Panc1 (cell line): Measurements from ENCODE around the gene SRCIN1. TPM values are rescaled to one million over a fixed set of nuclear protein-coding genes. Genes with fewer than 3 reads are reported as not detected.
A peak's percentile ranks its signal among the peaks of the same experiment; 100 is the strongest.

ENCODE experiments used
- ATAC-seq: fragments of 200-7000 bp; cut with Tn5 transposase; 2 replicates; pipeline ENCODE4 v1.9.1; 2020; ENCODE audit warnings: mild to moderate bottlenecking, moderate library complexity
- BruUV-seq: library from RNA; stranded (reverse); fragments of 400-500 nt; replicated peaks from 2 replicates; lab custom pipeline; 2021; lab: Mats Ljungman, UMichigan
- CTCF ChIA-PET: fragments of 300-600 bp; sonication (Branson Sonifier 250); formaldehyde crosslinking; loops from one replicate; lab custom pipeline; 2022; ENCODE audit warnings: antibody characterized with exemption; lab: Charles Lee
- POLR2A ChIA-PET: fragments of 300-600 bp; sonication (Branson Sonifier 250); formaldehyde crosslinking; loops from one replicate; lab custom pipeline; 2022; ENCODE audit warnings: antibody characterized with exemption; lab: Charles Lee
- DNase-seq: peaks from one replicate; pipeline ENCODE4 v3.0.0-alpha.2; 2010; ENCODE audit warnings: low read depth, low spot score
- H3K27ac ChIP-seq: 2 replicates; pipeline ENCODE4 v1.5.1; 2011; ENCODE audit warnings: mild to moderate bottlenecking, low read length, inconsistent platforms
- H3K27me3 ChIP-seq: fragments of 200-500 bp; sonication (Bioruptor generic); 2 replicates; pipeline ENCODE4 v1.6.0; 2014; ENCODE audit warnings: low read length, inconsistent platforms; ENCODE audit not compliant: control insufficient read depth, insufficient read depth
- H3K36me3 ChIP-seq: fragments of 200-500 bp; sonication (Bioruptor generic); 2 replicates; pipeline ENCODE4 v1.5.1; 2014; ENCODE audit warnings: inconsistent platforms, mild to moderate bottlenecking, low read length, moderate library complexity; ENCODE audit not compliant: control insufficient read depth, insufficient read depth
- H3K4me1 ChIP-seq: 2 replicates; pipeline ENCODE4 v1.5.1; 2011; ENCODE audit warnings: inconsistent platforms, mild to moderate bottlenecking, low read length, moderate library complexity; ENCODE audit not compliant: control insufficient read depth, insufficient read depth
- H3K4me3 ChIP-seq, 2 experiments: 2 replicates each; pipeline ENCODE4 v1.5.1; 2011 to 2012; ENCODE audit warnings: low read depth in 2 of 2, low read length in 2 of 2, mild to moderate bottlenecking in 2 of 2, inconsistent platforms in 1 of 2, moderate library complexity in 1 of 2
- H3K9me3 ChIP-seq: fragments of 200-500 bp; sonication (Bioruptor generic); 2 replicates; pipeline ENCODE4 v1.5.1; 2014; ENCODE audit warnings: low read depth, mild to moderate bottlenecking, inconsistent platforms, low read length, moderate library complexity; ENCODE audit not compliant: control insufficient read depth, insufficient read depth
- POLR2AphosphoS5 ChIP-seq: IDR thresholded peaks from 2 replicates; pipeline ENCODE4 v1.6.1; 2012; ENCODE audit warnings: mild to moderate bottlenecking, low read depth, low read length, moderate library complexity
- SIN3A ChIP-seq: IDR thresholded peaks from 2 replicates; pipeline ENCODE4 v1.6.1; 2012; ENCODE audit warnings: low read depth, mild to moderate bottlenecking, low read length, moderate library complexity, borderline replicate concordance; ENCODE audit not compliant: insufficient read depth
- TCF7L2 ChIP-seq: IDR thresholded peaks from 2 replicates; pipeline ENCODE4 v1.6.1; 2011; ENCODE audit warnings: mild to moderate bottlenecking, low read depth, low read length, inconsistent platforms
- in situ Hi-C: cut with HindIII; loops from 2 replicates; pipeline ENCODE4 v1.10.0; 2016; ENCODE audit warnings: low sequenced_read_pairs, low pct_unique_long_range_greater_than_20kb
- intact Hi-C: fragments of 100-400 bp; cut with micrococcal nuclease; formaldehyde crosslinking; loops from one replicate; pipeline ENCODE4 v1.10.0; 2022; ENCODE audit not compliant: unreplicated experiment
- total RNA-seq: library from RNA; stranded (reverse); gene quantifications from one replicate; pipeline ENCODE4 v1.2.1, GENCODE V29; 2021; ENCODE audit not compliant: unreplicated experiment
- TF ChIP-seq, protein P1 (sequence below): fragments of 450-650 bp; IDR thresholded peaks from 2 replicates; pipeline ENCODE4 v1.5.1; 2017; ENCODE audit warnings: mild to moderate bottlenecking
- TF ChIP-seq, protein P2 (sequence below), 2 experiments: IDR thresholded peaks; 2 replicates each; pipeline ENCODE4 v1.6.1; 2011 to 2012; ENCODE audit warnings: low read depth in 2 of 2, control low read depth in 1 of 2, low read length in 1 of 2, mild to moderate bottlenecking in 1 of 2, moderate library complexity in 1 of 2; ENCODE audit not compliant: insufficient read depth in 1 of 2

SRCIN1 gene
- total RNA-seq, 1 experiment from 2014 or later: 12.8 TPM

DNA sequence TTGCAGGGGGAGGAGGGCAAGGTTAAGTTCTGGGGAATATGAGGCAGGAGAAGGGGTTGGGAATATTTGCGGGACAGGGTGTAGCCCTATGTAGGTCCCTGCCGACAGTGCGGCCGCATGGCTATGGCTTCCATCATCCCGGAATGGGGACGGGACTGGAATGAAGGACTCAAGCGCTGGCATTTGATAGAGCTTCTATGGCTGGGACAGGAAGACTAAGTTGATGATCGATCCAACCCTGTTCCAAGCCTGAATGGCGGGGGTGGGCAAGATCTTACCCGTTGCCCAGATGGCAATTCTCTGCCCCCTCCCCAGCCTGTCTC is 47.1 kb downstream of the SRCIN1 start:
- DNase-seq (no peak), ATAC-seq (peak; percentile 44)
- Histone ChIP-seq H3K36me3 (no peaks in the 10 kb centered on the region), H3K4me1 (peaks cover 4% of the 10 kb centered on the region; the same call in 1 of the 2 replicates), H3K27me3 (no peaks in the 10 kb centered on the region), H3K4me3 (peak overlapping the region; percentile 48 to 71), H3K27ac (peak overlapping the region; percentile 77), H3K9me3 (no peaks in the 10 kb centered on the region)
- ChIA-PET POLR2A (interaction anchor here (0.5 to 0.6 kb wide), 2 partner anchors 29 to 105 kb away, joined by 3 to 6 read pairs; no protein-coding TSS in a partner anchor), CTCF (interaction anchor here (0.6 to 3.3 kb wide), 14 partner anchors 9 to 213 kb away, joined by 3 to 38 read pairs (median 4); no protein-coding TSS in a partner anchor)
- in situ Hi-C loops: no loop called here
- intact Hi-C loops: loop anchor here (1.0 kb wide), 1 partner anchor 109 kb away; no protein-coding TSS in a partner anchor
- TF ChIP-seq POLR2AphosphoS5 (no peak), SIN3A (no peak), TCF7L2 (no peak)
- TF ChIP-seq, protein P1, sequence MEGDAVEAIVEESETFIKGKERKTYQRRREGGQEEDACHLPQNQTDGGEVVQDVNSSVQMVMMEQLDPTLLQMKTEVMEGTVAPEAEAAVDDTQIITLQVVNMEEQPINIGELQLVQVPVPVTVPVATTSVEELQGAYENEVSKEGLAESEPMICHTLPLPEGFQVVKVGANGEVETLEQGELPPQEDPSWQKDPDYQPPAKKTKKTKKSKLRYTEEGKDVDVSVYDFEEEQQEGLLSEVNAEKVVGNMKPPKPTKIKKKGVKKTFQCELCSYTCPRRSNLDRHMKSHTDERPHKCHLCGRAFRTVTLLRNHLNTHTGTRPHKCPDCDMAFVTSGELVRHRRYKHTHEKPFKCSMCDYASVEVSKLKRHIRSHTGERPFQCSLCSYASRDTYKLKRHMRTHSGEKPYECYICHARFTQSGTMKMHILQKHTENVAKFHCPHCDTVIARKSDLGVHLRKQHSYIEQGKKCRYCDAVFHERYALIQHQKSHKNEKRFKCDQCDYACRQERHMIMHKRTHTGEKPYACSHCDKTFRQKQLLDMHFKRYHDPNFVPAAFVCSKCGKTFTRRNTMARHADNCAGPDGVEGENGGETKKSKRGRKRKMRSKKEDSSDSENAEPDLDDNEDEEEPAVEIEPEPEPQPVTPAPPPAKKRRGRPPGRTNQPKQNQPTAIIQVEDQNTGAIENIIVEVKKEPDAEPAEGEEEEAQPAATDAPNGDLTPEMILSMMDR: no peak
- no TSS peak for BruUV-seq

DNA sequence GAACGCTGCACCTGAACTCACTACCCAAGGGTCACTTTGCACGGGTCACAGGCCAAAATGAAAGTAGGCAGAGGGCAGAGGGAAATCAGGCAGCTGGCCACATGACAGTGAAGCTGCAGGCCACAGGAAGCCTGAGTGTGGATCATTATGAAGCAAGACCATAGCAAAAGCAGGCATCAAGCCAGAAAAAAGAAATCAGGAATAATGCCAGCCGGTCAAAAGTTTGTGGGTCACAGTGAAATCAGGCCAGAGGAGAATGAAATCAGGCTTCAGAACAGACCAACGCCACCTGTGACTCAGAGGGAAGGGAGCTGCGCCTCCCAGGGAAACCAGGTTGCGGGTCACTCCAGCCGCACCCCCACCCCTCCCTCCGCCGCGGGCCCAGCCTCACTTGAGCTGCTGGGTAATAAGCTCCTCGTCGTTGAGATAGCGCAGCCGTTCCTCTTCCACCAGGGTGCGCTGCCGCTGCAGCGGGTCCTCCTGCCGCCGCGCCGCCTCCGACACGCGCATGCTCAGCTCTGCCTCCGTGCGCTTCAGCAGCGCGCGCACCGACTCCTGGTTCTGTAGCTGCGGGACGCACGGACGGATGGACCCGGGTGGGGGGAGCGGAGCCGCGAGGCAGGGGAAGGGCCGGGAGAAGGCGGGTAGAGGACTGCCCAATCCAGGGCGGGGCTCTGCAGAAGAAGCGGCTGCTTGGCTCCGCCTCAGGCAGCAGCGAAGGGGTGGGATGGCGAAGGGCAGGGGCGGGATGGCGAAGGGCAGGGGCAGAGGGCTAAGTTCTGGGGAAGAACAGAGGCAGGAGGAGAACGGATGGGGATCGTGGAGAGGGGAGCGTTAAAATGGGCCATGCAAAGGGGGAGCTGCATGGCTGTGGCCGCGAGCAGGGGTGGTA is 47.7 kb downstream of the SRCIN1 start:
- intact Hi-C loops: loop anchor here (1.0 kb wide), 1 partner anchor 109 kb away; no protein-coding TSS in a partner anchor
- ATAC-seq (peak; percentile 93), DNase-seq (peak; percentile 87)
- no TSS peak for BruUV-seq
- ChIA-PET POLR2A (interaction anchor here (0.5 to 0.7 kb wide), 4 partner anchors 30 to 279 kb away, joined by 3 to 7 read pairs (median 6); no protein-coding TSS in a partner anchor), CTCF (interaction anchor here (0.7 to 3.3 kb wide), 17 partner anchors 8 to 212 kb away, joined by 3 to 38 read pairs (median 4); no protein-coding TSS in a partner anchor)
- Histone ChIP-seq H3K4me3 (peak overlapping the region; percentile 48 to 71), H3K27me3 (no peaks in the 10 kb centered on the region), H3K27ac (peak overlapping the region; percentile 77; the same call in 1 of the 2 replicates), H3K36me3 (no peaks in the 10 kb centered on the region), H3K9me3 (no peaks in the 10 kb centered on the region), H3K4me1 (peaks cover 4% of the 10 kb centered on the region; the same call in 1 of the 2 replicates)
- in situ Hi-C loops: no loop called here
- TF ChIP-seq TCF7L2 (no peak), SIN3A (no peak), POLR2AphosphoS5 (no peak)
- TF ChIP-seq, protein P2, sequence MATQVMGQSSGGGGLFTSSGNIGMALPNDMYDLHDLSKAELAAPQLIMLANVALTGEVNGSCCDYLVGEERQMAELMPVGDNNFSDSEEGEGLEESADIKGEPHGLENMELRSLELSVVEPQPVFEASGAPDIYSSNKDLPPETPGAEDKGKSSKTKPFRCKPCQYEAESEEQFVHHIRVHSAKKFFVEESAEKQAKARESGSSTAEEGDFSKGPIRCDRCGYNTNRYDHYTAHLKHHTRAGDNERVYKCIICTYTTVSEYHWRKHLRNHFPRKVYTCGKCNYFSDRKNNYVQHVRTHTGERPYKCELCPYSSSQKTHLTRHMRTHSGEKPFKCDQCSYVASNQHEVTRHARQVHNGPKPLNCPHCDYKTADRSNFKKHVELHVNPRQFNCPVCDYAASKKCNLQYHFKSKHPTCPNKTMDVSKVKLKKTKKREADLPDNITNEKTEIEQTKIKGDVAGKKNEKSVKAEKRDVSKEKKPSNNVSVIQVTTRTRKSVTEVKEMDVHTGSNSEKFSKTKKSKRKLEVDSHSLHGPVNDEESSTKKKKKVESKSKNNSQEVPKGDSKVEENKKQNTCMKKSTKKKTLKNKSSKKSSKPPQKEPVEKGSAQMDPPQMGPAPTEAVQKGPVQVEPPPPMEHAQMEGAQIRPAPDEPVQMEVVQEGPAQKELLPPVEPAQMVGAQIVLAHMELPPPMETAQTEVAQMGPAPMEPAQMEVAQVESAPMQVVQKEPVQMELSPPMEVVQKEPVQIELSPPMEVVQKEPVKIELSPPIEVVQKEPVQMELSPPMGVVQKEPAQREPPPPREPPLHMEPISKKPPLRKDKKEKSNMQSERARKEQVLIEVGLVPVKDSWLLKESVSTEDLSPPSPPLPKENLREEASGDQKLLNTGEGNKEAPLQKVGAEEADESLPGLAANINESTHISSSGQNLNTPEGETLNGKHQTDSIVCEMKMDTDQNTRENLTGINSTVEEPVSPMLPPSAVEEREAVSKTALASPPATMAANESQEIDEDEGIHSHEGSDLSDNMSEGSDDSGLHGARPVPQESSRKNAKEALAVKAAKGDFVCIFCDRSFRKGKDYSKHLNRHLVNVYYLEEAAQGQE (IDR thresholded peaks at IDR 0.05; ENCODE audit: insufficient read depth in 1 of 2, low read depth in 2 of 2, low read length in 1 of 2): no peak
- TF ChIP-seq, protein P1: peak; percentile 87
